WTC11 (cell line): Measurements from ENCODE around the gene TAF6. TPM values are rescaled to one million over a fixed set of nuclear protein-coding genes. Genes with fewer than 3 reads are reported as not detected.

Experiments used
- ATAC-seq: fragments of 200-7000 bp; cut with Tn5 transposase; 2 replicates; pipeline ENCODE4 v1.10.0; 2021; ENCODE audit warnings: mild to moderate bottlenecking, moderate library complexity
- CTCF ChIA-PET: fragments of 300-600 bp; sonication (Branson Sonifier 250); formaldehyde crosslinking; loops from one replicate; lab custom pipeline; 2021; ENCODE audit warnings: antibody characterized with exemption; lab: Charles Lee
- POLR2A ChIA-PET: fragments of 350-600 bp; sonication (Branson Sonifier 250); formaldehyde crosslinking; loops from one replicate; lab custom pipeline; 2021; ENCODE audit warnings: antibody characterized with exemption; lab: Charles Lee
- DNase-seq: peaks from one replicate; pipeline ENCODE4 v3.0.0; 2021; ENCODE audit warnings: low spot score
- H3K27ac Mint-ChIP-seq: 2 replicates; pipeline ENCODE4 v1.8.0; 2021; ENCODE audit warnings: mixed read lengths
- H3K27me3 Mint-ChIP-seq: 2 replicates; pipeline ENCODE4 v1.8.0; 2021; ENCODE audit warnings: low read depth, mild to moderate bottlenecking, moderate library complexity, mixed read lengths
- H3K36me3 Mint-ChIP-seq: 2 replicates; pipeline ENCODE4 v1.8.0; 2021; ENCODE audit warnings: mixed read lengths
- H3K4me1 Mint-ChIP-seq: 2 replicates; pipeline ENCODE4 v1.8.0; 2022; ENCODE audit warnings: mixed read lengths
- H3K4me3 Mint-ChIP-seq: 2 replicates; pipeline ENCODE4 v1.8.0; 2021; ENCODE audit warnings: mild to moderate bottlenecking, moderate library complexity, mixed read lengths
- H3K9me3 Mint-ChIP-seq: 2 replicates; pipeline ENCODE4 v1.8.0; 2021; ENCODE audit warnings: mixed read lengths
- ATF2 ChIP-seq: sonication (generic); formaldehyde crosslinking; IDR thresholded peaks from 2 replicates; pipeline ENCODE4 v1.8.1; 2022; ENCODE audit warnings: low read depth, missing genetic modification reagents, borderline replicate concordance
- CREM ChIP-seq: sonication (generic); formaldehyde crosslinking; IDR thresholded peaks from 2 replicates; pipeline ENCODE4 v1.8.1; 2022; ENCODE audit warnings: mild to moderate bottlenecking, missing genetic modification reagents, moderate library complexity
- ELF4 ChIP-seq: sonication (generic); formaldehyde crosslinking; IDR thresholded peaks from 2 replicates; pipeline ENCODE4 v1.8.1; 2022; ENCODE audit warnings: low read depth, mild to moderate bottlenecking, moderate library complexity, missing genetic modification reagents
- EMX1 ChIP-seq: fragments of 250-450 bp; sonication (Bioruptor Pico); IDR thresholded peaks from 2 replicates; pipeline ENCODE4 v1.8.0; 2021; ENCODE audit warnings: mild to moderate bottlenecking
- ETV6 ChIP-seq: sonication (generic); formaldehyde crosslinking; IDR thresholded peaks from 2 replicates; pipeline ENCODE4 v1.8.1; 2022; ENCODE audit warnings: mild to moderate bottlenecking, missing genetic modification reagents
- FOXP4 ChIP-seq: sonication (generic); formaldehyde crosslinking; IDR thresholded peaks from 2 replicates; pipeline ENCODE4 v1.8.0; 2022; ENCODE audit warnings: mild to moderate bottlenecking, missing genetic modification reagents
- HMGA2 ChIP-seq: fragments of 250-450 bp; sonication (Bioruptor Pico); IDR thresholded peaks from 2 replicates; pipeline ENCODE4 v1.4.0; 2021; ENCODE audit warnings: mild to moderate bottlenecking, moderate library complexity
- IRF1 ChIP-seq: sonication (generic); formaldehyde crosslinking; IDR thresholded peaks from 2 replicates; pipeline ENCODE4 v1.8.0; 2023; ENCODE audit warnings: missing genetic modification reagents
- JAZF1 ChIP-seq: fragments of 250-450 bp; sonication (Bioruptor Pico); IDR thresholded peaks from 2 replicates; pipeline ENCODE4 v1.9.0; 2021; ENCODE audit warnings: moderate library complexity, mild to moderate bottlenecking, inconsistent platforms
- NFE2L1 ChIP-seq: sonication (generic); formaldehyde crosslinking; IDR thresholded peaks from 2 replicates; pipeline ENCODE4 v1.8.1; 2023; ENCODE audit warnings: missing genetic modification reagents
- NFYB ChIP-seq: sonication (generic); formaldehyde crosslinking; conservative IDR thresholded peaks from 2 replicates; pipeline ENCODE4 v1.8.0; 2022; ENCODE audit warnings: low read depth, missing genetic modification reagents
- OVOL2 ChIP-seq: fragments of 250-450 bp; sonication (Bioruptor Pico); IDR thresholded peaks from 2 replicates; pipeline ENCODE4 v1.9.0; 2021; ENCODE audit warnings: mild to moderate bottlenecking, borderline replicate concordance
- PRDM15 ChIP-seq: sonication (generic); formaldehyde crosslinking; IDR thresholded peaks from 2 replicates; pipeline ENCODE4 v1.8.0; 2022; ENCODE audit warnings: missing genetic modification reagents
- SP1 ChIP-seq: sonication (generic); formaldehyde crosslinking; conservative IDR thresholded peaks from 2 replicates; pipeline ENCODE4 v1.8.1; 2022; ENCODE audit warnings: missing genetic modification reagents
- TEAD4 ChIP-seq: sonication (generic); formaldehyde crosslinking; IDR thresholded peaks from 2 replicates; pipeline ENCODE4 v1.8.0; 2022; ENCODE audit warnings: mild to moderate bottlenecking, missing genetic modification reagents
- ZBTB43 ChIP-seq: sonication (generic); formaldehyde crosslinking; IDR thresholded peaks from 2 replicates; pipeline ENCODE4 v1.8.1; 2023; ENCODE audit warnings: mild to moderate bottlenecking, missing genetic modification reagents
- ZNF121 ChIP-seq: sonication (generic); formaldehyde crosslinking; IDR thresholded peaks from 2 replicates; pipeline ENCODE4 v1.8.0; 2023; ENCODE audit warnings: missing genetic modification reagents
- ZNF232 ChIP-seq: sonication (generic); formaldehyde crosslinking; IDR thresholded peaks from 2 replicates; pipeline ENCODE4 v1.8.0; 2022; ENCODE audit warnings: mild to moderate bottlenecking, missing genetic modification reagents
- ZNF396 ChIP-seq: fragments of 250-450 bp; sonication (Bioruptor Pico); IDR thresholded peaks from 2 replicates; pipeline ENCODE4 v1.8.0; 2021; ENCODE audit warnings: mild to moderate bottlenecking, moderate library complexity, borderline replicate concordance
- ZNF512 ChIP-seq: sonication (generic); formaldehyde crosslinking; IDR thresholded peaks from 2 replicates; pipeline ENCODE4 v1.8.1; 2022; ENCODE audit warnings: missing genetic modification reagents, borderline replicate concordance
- total RNA-seq: library from RNA; stranded (reverse); gene quantifications from 3 replicates; pipeline ENCODE4 v1.2.3, GENCODE V29; 2021

Gene TAF6
- total RNA-seq, 1 experiment from 2014 or later, result 121 TPM

GRCh38 chr7:100102950-100103840 is 16.0 kb downstream of the TAF6 start:
- CTCF ChIA-PET, result interaction anchor here (1.1 to 3.2 kb wide), 8 partner anchors 9 to 74 kb away, joined by 3 to 23 read pairs (median 6); partner anchors contain the start of genes GPC2 and ZSCAN21
- ATAC-seq, result no peak
- TF ChIP-seq ZNF396 (CRISPR knock-in tag) (no peak), ZNF121 (CRISPR knock-in tag) (peak; percentile 63; the same call in 1 of the 2 replicates), PRDM15 (CRISPR knock-in tag) (no peak)
- no peak for DNase-seq
- Mint-ChIP-seq H3K36me3 (peaks cover 43% of the 10 kb centered on the region), H3K4me3 (peak overlapping the region; percentile 91), H3K27ac (peak overlapping the region; percentile 90), H3K9me3 (no peaks in the 10 kb centered on the region), H3K4me1 (peaks cover 22% of the 10 kb centered on the region), H3K27me3 (no peaks in the 10 kb centered on the region)
- POLR2A ChIA-PET, result interaction anchor here (0.7 to 2.7 kb wide), 4 partner anchors 9 to 160 kb away, joined by 5 to 17 read pairs (median 9); partner anchors contain the start of gene CNPY4

- ChIA-PET CTCF (interaction anchor here (0.6 to 3.2 kb wide), 13 partner anchors 9 to 141 kb away, joined by 3 to 41 read pairs (median 6); partner anchors contain the start of genes COPS6, LAMTOR4, MBLAC1 and ZSCAN21), POLR2A (interaction anchor here (0.5 to 3.6 kb wide), 23 partner anchors 11 to 515 kb away, joined by 3 to 56 read pairs (median 5); partner anchors contain the start of genes CNPY4, COPS6, GAL3ST4 and GPC2)
- Mint-ChIP-seq H3K4me1 (peaks cover 24% of the 10 kb centered on the region), H3K4me3 (peak within 1 kb of the TSS; percentile 91), H3K27me3 (no peaks in the 10 kb centered on the region), H3K27ac (peak within 1 kb of the TSS; percentile 99), H3K9me3 (no peaks in the 10 kb centered on the region), H3K36me3 (peaks cover 52% of the 10 kb centered on the region)
- ATAC-seq (peak; percentile 87), DNase-seq (peak; percentile 99)
- TF ChIP-seq ZNF512 (CRISPR knock-in tag) (no peak), NFE2L1 (CRISPR knock-in tag) (peak; percentile 91), ETV6 (CRISPR knock-in tag) (peak; percentile 38; the same call in 1 of the 2 replicates), CREM (CRISPR knock-in tag) (0 out of 2 replicates have a peak, but pooled peaks have one; percentile 51), SP1 (CRISPR knock-in tag) (peak; percentile 43), IRF1 (peak; percentile 40; the same call in 1 of the 2 replicates), EMX1 (no peak), ATF2 (CRISPR knock-in tag) (0 out of 2 replicates have a peak, but pooled peaks have one; percentile 3), ELF4 (CRISPR knock-in tag) (no peak), ZNF232 (peak; percentile 80; the same call in 1 of the 2 replicates), TEAD4 (CRISPR knock-in tag) (peak; percentile 62; the same call in 1 of the 2 replicates), NFYB (CRISPR knock-in tag) (peak; percentile 94), JAZF1 (no peak), FOXP4 (peak; percentile 77), HMGA2 (CRISPR knock-in tag) (no peak), ZBTB43 (peak; percentile 85), OVOL2 (CRISPR knock-in tag) (no peak)
Measured at GRCh38 chr7:100101016-100101862, 17.9 kb downstream of the TAF6 start, which contains the start of the genes AP4M1 and MCM7. Gene AP4M1, plus strand, starts transcription at chr7:100101643. Its CDS starts 72 bp downstream, at chr7:100101715. Gene MCM7, minus strand, starts transcription at chr7:100101397. Its CDS starts 103 bp downstream, at chr7:100101294.
